Measurements from ENCODE around the gene EPB41L3. TPM values are rescaled to one million over a fixed set of nuclear protein-coding genes. Genes with fewer than 3 reads are reported as not detected.

The EPB41L3 gene
- total and polyA plus RNA-seq, 2 donors (not counting 1 experiment from before 2014, with no cell fraction given) = 3.1 to 29.9 TPM

DNA sequence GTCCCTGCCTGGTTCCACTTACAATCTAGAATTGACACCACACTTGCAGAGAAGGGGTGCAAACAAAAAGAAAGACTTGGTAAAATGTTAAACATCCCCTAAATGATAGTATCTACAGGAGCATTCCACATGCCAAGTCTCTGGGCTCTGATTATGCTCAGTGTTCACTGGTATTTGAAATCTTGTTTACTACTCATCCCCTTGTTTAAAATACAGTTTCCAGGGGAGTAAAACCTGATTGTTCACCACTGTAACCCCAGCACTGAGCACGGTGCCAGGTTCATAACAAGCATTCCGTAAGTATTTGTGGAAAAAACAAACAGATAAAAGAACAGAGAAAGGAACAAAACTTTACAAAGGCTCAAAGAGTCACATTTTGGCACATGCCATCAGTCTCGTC, 11.7 kb downstream of the EPB41L3 start:
- Histone ChIP-seq H3K9me3 (ENCODE audit: control insufficient read depth, insufficient read depth, low read depth, low read length) (no peaks in the 10 kb centered on the region), H3K4me1 (ENCODE audit: control insufficient read depth, extremely low read depth, insufficient read depth, low read length) (no peaks in the 10 kb centered on the region), H4K20me1 (ENCODE audit: control insufficient read depth, extremely low read depth, insufficient read depth, low read length) (no peaks in the 10 kb centered on the region), H2AFZ (ENCODE audit: low read length) (no peak overlapping the region), H3K9ac (ENCODE audit: insufficient read depth, low read length) (no peak overlapping the region), H3K36me3 (ENCODE audit: control insufficient read depth, insufficient read depth, low read length) (no peaks in the 10 kb centered on the region), H3K4me2 (ENCODE audit: extremely low read depth, insufficient read depth, low read length) (no peak overlapping the region), H3K27ac (ENCODE audit: insufficient read depth, low read length) (no peak overlapping the region), H3K79me2 (ENCODE audit: control insufficient read depth, insufficient read depth, low read length) (no peaks in the 10 kb centered on the region), H3K4me3 (replicated peaks in 1 of 4; ENCODE audit: control extremely low read depth in 1 of 4, insufficient read depth in 1 of 4, low read depth in 3 of 4, low read length in 4 of 4) (no peak overlapping the region), H3K27me3 (ENCODE audit: control insufficient read depth, insufficient read depth, low read length) (no peaks in the 10 kb centered on the region)
- TF ChIP-seq EZH2 (IDR thresholded peaks at IDR 0.05; ENCODE audit: low read length, missing control alignments) = no peak
- TF ChIP-seq, protein P1, sequence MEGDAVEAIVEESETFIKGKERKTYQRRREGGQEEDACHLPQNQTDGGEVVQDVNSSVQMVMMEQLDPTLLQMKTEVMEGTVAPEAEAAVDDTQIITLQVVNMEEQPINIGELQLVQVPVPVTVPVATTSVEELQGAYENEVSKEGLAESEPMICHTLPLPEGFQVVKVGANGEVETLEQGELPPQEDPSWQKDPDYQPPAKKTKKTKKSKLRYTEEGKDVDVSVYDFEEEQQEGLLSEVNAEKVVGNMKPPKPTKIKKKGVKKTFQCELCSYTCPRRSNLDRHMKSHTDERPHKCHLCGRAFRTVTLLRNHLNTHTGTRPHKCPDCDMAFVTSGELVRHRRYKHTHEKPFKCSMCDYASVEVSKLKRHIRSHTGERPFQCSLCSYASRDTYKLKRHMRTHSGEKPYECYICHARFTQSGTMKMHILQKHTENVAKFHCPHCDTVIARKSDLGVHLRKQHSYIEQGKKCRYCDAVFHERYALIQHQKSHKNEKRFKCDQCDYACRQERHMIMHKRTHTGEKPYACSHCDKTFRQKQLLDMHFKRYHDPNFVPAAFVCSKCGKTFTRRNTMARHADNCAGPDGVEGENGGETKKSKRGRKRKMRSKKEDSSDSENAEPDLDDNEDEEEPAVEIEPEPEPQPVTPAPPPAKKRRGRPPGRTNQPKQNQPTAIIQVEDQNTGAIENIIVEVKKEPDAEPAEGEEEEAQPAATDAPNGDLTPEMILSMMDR (conservative IDR thresholded peaks at IDR 0.05 in 1 of 2, IDR thresholded peaks at IDR 0.05 in 1 of 2; ENCODE audit: low read depth in 1 of 2, low read length in 2 of 2) = no peak
- peak in 1 of 2 donors; percentile 20 for DNase-seq (ENCODE audit: low read depth in 2 of 2)

DNA sequence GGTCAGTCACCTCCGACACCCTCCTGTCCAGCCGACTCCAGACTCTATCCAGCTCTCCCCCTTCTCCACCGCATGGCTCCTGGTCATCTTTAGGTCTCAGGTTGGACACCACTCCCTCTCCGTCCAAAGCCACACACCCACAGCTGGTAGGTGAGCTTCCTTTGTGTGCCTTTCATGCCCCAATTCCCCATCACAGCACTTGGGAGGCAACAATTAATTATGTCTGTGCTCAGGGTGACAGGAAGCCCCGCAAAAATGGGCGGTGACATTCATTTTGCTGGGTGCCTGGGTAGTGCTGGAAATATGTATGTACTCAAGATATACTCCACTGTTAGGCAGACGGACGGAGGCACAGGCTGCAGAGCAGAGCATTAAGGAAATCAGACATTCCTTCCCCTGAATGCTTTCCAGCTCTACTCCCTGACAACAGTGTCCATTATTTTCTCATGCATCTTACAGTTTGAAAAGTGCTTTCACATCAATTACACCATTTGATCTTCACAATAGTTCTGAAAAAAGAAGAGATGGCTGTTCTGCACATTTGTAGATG, 13.1 kb downstream of the EPB41L3 start:
- no peak overlapping the region for H3K27ac ChIP-seq (ENCODE audit: insufficient read depth, low read length)
- H2AFZ ChIP-seq (ENCODE audit: low read length) = no peak overlapping the region
- no peak overlapping the region for H3K9ac ChIP-seq (ENCODE audit: insufficient read depth, low read length)
- H3K4me2 ChIP-seq (ENCODE audit: extremely low read depth, insufficient read depth, low read length) = no peak overlapping the region
- no peaks in the 10 kb centered on the region for H4K20me1 ChIP-seq (ENCODE audit: control insufficient read depth, extremely low read depth, insufficient read depth, low read length)
- H3K4me1 ChIP-seq (ENCODE audit: control insufficient read depth, extremely low read depth, insufficient read depth, low read length) = no peaks in the 10 kb centered on the region
- no peaks in the 10 kb centered on the region for H3K36me3 ChIP-seq (ENCODE audit: control insufficient read depth, insufficient read depth, low read length)
- H3K79me2 ChIP-seq (ENCODE audit: control insufficient read depth, insufficient read depth, low read length) = no peaks in the 10 kb centered on the region
- H3K9me3 ChIP-seq (ENCODE audit: control insufficient read depth, insufficient read depth, low read depth, low read length) = no peaks in the 10 kb centered on the region
- no peak overlapping the region for H3K4me3 ChIP-seq (replicated peaks in 1 of 4; ENCODE audit: control extremely low read depth in 1 of 4, insufficient read depth in 1 of 4, low read depth in 3 of 4, low read length in 4 of 4)
- no peak for DNase-seq (ENCODE audit: low read depth in 2 of 2)
- TF ChIP-seq, protein P1 (conservative IDR thresholded peaks at IDR 0.05 in 1 of 2, IDR thresholded peaks at IDR 0.05 in 1 of 2; ENCODE audit: low read depth in 1 of 2, low read length in 2 of 2) = no peak
- TF ChIP-seq EZH2 (IDR thresholded peaks at IDR 0.05; ENCODE audit: low read length, missing control alignments) = no peak
- no peaks in the 10 kb centered on the region for H3K27me3 ChIP-seq (ENCODE audit: control insufficient read depth, insufficient read depth, low read length)

DNA sequence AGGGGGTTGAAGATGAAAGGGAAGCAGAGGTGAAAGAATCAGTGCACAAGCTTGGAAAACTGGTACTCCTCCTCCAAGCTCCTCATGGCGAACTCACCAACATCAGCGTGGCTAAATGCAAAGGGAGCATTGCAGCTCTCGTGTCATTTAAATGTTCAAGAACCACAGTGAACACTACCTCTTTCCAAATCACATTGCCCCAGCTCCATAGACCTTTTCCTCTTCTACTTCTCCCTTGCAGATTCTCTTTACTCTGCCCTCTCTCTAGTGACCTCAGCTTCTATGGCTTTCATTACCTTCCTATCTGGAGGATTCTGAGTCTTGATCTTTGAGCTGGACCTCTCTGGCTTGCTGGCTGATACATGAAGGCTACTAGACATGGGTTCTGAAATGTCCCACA, 14.3 kb downstream of the EPB41L3 start:
- no peaks in the 10 kb centered on the region for H3K9me3 ChIP-seq (ENCODE audit: control insufficient read depth, insufficient read depth, low read depth, low read length)
- no peak overlapping the region for H3K4me3 ChIP-seq (replicated peaks in 1 of 4; ENCODE audit: control extremely low read depth in 1 of 4, insufficient read depth in 1 of 4, low read depth in 3 of 4, low read length in 4 of 4)
- no peak overlapping the region for H3K4me2 ChIP-seq (ENCODE audit: extremely low read depth, insufficient read depth, low read length)
- H3K36me3 ChIP-seq (ENCODE audit: control insufficient read depth, insufficient read depth, low read length) = no peaks in the 10 kb centered on the region
- no peaks in the 10 kb centered on the region for H4K20me1 ChIP-seq (ENCODE audit: control insufficient read depth, extremely low read depth, insufficient read depth, low read length)
- no peaks in the 10 kb centered on the region for H3K27me3 ChIP-seq (ENCODE audit: control insufficient read depth, insufficient read depth, low read length)
- no peak for DNase-seq (ENCODE audit: low read depth in 2 of 2)
- no peaks in the 10 kb centered on the region for H3K4me1 ChIP-seq (ENCODE audit: control insufficient read depth, extremely low read depth, insufficient read depth, low read length)
- no peak overlapping the region for H3K9ac ChIP-seq (ENCODE audit: insufficient read depth, low read length)
- TF ChIP-seq EZH2 (IDR thresholded peaks at IDR 0.05; ENCODE audit: low read length, missing control alignments) = no peak
- TF ChIP-seq, protein P1 (conservative IDR thresholded peaks at IDR 0.05 in 1 of 2, IDR thresholded peaks at IDR 0.05 in 1 of 2; ENCODE audit: low read depth in 1 of 2, low read length in 2 of 2) = no peak
- no peaks in the 10 kb centered on the region for H3K79me2 ChIP-seq (ENCODE audit: control insufficient read depth, insufficient read depth, low read length)
- H3K27ac ChIP-seq (ENCODE audit: insufficient read depth, low read length) = no peak overlapping the region
- H2AFZ ChIP-seq (ENCODE audit: low read length) = no peak overlapping the region

Data from fibroblast of lung (primary cell).